Mesendoderm (in vitro differentiated cells): ENCODE measurements around the gene GLUD1. TPM values are rescaled to one million over a fixed set of nuclear protein-coding genes. Genes with fewer than 3 reads are reported as not detected.

Source experiments
- small RNA-seq: library from polyadenylated mRNA; stranded (forward); fragments of <200 nt; extraction: miRNeasy Mini kit (QIAGEN cat#:217004); gene quantifications from one replicate; pipeline ENCODE3, GENCODE V24; 2013; ENCODE audit not compliant: insufficient read depth

GLUD1 gene

Small RNA genes lying within 50 kb of the gene (small RNA-seq; reads per million reads assigned to genes)
- gene AL136982.5 (not detected), gene FAM25A (not detected), gene RNU6-529P (not detected)
